ENCODE data around the gene TCTN3. TPM values are rescaled to one million over a fixed set of nuclear protein-coding genes. Genes with fewer than 3 reads are reported as not detected.

The TCTN3 gene, protein sequence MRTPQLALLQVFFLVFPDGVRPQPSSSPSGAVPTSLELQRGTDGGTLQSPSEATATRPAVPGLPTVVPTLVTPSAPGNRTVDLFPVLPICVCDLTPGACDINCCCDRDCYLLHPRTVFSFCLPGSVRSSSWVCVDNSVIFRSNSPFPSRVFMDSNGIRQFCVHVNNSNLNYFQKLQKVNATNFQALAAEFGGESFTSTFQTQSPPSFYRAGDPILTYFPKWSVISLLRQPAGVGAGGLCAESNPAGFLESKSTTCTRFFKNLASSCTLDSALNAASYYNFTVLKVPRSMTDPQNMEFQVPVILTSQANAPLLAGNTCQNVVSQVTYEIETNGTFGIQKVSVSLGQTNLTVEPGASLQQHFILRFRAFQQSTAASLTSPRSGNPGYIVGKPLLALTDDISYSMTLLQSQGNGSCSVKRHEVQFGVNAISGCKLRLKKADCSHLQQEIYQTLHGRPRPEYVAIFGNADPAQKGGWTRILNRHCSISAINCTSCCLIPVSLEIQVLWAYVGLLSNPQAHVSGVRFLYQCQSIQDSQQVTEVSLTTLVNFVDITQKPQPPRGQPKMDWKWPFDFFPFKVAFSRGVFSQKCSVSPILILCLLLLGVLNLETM
- total RNA-seq = 34.4 and 44.2 TPM in 2 replicates

DNA sequence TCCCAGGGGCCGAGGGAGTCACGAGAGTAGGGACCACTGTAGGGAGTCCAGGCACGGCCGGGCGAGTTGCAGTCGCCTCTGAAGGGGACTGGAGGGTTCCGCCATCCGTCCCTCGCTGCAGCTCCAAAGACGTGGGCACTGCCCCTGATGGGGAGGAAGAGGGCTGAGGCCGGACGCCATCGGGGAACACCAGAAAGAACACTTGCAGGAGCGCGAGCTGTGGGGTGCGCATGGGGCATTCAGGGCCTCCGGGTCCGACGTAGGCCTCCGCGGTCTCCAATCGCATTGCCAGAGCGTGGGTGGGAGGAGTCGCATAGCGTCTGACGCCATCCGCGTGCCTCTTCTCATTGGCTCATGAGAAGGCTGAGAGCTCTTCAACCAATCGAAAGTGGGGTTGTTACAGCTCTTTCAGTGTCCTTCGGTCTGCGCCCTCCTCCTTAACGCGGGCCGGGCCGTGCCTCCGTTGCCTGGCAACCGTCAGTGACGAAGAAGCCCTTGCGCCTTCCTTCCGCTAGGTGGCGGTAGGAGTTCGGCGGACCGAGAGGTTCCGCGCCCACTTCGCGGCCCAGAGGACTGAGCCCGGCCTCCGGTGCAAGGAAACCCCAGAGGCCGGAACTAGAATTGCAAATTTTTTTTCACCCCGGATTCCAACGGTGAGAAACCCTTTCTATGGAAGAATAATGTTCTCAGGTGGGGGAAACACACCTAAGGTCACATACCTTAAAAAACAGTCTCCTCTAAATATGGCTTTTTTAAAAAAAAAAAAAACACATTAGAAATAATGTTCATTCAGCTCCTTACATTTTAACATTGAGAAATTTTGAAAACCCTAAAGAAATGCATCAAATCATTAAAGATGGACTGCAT, at the start of gene TCTN3:
TCTN3 (minus strand) TSS at position 260 of the 867 bp plus-strand sequence; CDS start at position 232, 28 bp downstream.
- no peaks in the 10 kb centered on the region for H4K20me1 ChIP-seq (ENCODE audit: insufficient read depth, low read length)
- DNase-seq (ENCODE audit: insufficient read length, low spot score, missing footprints) = peak; percentile 96
- peak within 1 kb of the TSS; percentile 96 for H2AFZ ChIP-seq (ENCODE audit: low read length)
- peak within 1 kb of the TSS; percentile 89 for H3K4me2 ChIP-seq (ENCODE audit: insufficient read depth, low read length)
- peak within 1 kb of the TSS; percentile 86 for H3K27ac ChIP-seq (ENCODE audit: low read depth, low read length)
- TF ChIP-seq, protein P1, sequence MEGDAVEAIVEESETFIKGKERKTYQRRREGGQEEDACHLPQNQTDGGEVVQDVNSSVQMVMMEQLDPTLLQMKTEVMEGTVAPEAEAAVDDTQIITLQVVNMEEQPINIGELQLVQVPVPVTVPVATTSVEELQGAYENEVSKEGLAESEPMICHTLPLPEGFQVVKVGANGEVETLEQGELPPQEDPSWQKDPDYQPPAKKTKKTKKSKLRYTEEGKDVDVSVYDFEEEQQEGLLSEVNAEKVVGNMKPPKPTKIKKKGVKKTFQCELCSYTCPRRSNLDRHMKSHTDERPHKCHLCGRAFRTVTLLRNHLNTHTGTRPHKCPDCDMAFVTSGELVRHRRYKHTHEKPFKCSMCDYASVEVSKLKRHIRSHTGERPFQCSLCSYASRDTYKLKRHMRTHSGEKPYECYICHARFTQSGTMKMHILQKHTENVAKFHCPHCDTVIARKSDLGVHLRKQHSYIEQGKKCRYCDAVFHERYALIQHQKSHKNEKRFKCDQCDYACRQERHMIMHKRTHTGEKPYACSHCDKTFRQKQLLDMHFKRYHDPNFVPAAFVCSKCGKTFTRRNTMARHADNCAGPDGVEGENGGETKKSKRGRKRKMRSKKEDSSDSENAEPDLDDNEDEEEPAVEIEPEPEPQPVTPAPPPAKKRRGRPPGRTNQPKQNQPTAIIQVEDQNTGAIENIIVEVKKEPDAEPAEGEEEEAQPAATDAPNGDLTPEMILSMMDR (IDR thresholded peaks at IDR 0.05; ENCODE audit: extremely low read depth, low read depth, low read length) = peak; percentile 99
- peaks cover 12% of the 10 kb centered on the region for H3K4me1 ChIP-seq (ENCODE audit: insufficient read depth, low read length)
- H3K27me3 ChIP-seq (ENCODE audit: insufficient read depth, low read length) = no peaks in the 10 kb centered on the region
- H3K79me2 ChIP-seq (ENCODE audit: insufficient read depth, low read length) = peaks cover 38% of the 10 kb centered on the region
- peaks cover 12% of the 10 kb centered on the region for H3K36me3 ChIP-seq (ENCODE audit: insufficient read depth, low read length)
- H3K4me3 ChIP-seq (ENCODE audit: insufficient read depth, low read length) = peak within 1 kb of the TSS; percentile 88
- H3K9me3 ChIP-seq (ENCODE audit: low read depth, low read length) = no peaks in the 10 kb centered on the region

DNA sequence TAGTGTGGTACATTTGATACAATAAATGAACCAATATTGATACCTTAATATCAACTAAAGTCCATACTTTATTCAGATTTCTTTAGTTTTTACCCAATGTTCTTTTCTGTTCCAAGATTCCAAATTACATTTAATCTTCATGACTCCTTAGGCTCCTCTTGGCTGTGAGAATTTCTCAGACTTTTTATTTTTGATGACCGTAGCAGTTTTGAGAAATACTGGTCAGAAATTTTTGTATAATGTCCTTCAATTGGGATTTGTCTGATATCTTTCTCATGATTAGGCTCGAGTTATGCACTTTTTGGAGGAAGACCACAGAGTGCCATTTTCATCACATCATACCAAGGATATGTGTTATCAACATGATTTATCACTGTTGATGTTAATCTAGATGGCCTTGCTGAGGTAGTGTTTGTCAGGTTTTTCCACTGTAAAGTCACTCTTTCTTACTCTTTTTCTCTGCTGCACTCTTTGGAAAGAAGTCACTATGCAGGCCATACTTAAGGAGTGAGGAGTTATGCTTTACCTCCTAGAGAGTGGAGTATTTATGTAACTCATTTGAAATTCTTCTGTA, 49.3 kb upstream of the TCTN3 start:
- H3K36me3 ChIP-seq (ENCODE audit: insufficient read depth, low read length) = no peaks in the 10 kb centered on the region
- no peaks in the 10 kb centered on the region for H3K9me3 ChIP-seq (ENCODE audit: low read depth, low read length)
- no peak for DNase-seq (ENCODE audit: insufficient read length, low spot score, missing footprints)
- no peaks in the 10 kb centered on the region for H3K27me3 ChIP-seq (ENCODE audit: insufficient read depth, low read length)
- peaks cover 8% of the 10 kb centered on the region for H3K4me1 ChIP-seq (ENCODE audit: insufficient read depth, low read length)
- no peak overlapping the region for H3K27ac ChIP-seq (ENCODE audit: low read depth, low read length)
- no peaks in the 10 kb centered on the region for H3K79me2 ChIP-seq (ENCODE audit: insufficient read depth, low read length)
- no peak overlapping the region for H3K4me2 ChIP-seq (ENCODE audit: insufficient read depth, low read length)
- no peak overlapping the region for H3K4me3 ChIP-seq (ENCODE audit: insufficient read depth, low read length)
- no peak overlapping the region for H2AFZ ChIP-seq (ENCODE audit: low read length)
- no peaks in the 10 kb centered on the region for H4K20me1 ChIP-seq (ENCODE audit: insufficient read depth, low read length)
- TF ChIP-seq, protein P1 (IDR thresholded peaks at IDR 0.05; ENCODE audit: extremely low read depth, low read depth, low read length) = no peak

DNA sequence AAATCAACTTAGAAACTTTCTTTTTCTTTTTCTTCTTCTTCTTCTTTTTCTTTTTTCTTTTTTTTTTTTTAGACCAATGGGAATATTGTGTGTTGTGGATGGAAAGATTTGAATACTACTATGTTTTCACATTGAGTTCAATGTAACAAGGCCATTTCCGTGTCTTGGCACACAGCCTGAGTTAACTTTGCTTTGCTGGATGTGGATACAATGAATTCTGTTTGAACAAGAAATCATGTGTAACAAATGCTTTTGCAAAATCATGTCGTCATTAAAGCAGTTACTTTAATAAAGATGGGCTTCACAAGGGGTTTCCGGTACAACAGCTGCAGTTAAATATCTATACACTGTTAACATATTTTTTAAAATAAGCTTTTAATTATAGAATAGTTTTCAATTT, 48.8 kb upstream of the TCTN3 start:
- no peak overlapping the region for H3K4me2 ChIP-seq (ENCODE audit: insufficient read depth, low read length)
- peaks cover 8% of the 10 kb centered on the region for H3K4me1 ChIP-seq (ENCODE audit: insufficient read depth, low read length)
- H3K27ac ChIP-seq (ENCODE audit: low read depth, low read length) = no peak overlapping the region
- no peaks in the 10 kb centered on the region for H3K36me3 ChIP-seq (ENCODE audit: insufficient read depth, low read length)
- H2AFZ ChIP-seq (ENCODE audit: low read length) = no peak overlapping the region
- H4K20me1 ChIP-seq (ENCODE audit: insufficient read depth, low read length) = no peaks in the 10 kb centered on the region
- H3K27me3 ChIP-seq (ENCODE audit: insufficient read depth, low read length) = no peaks in the 10 kb centered on the region
- H3K79me2 ChIP-seq (ENCODE audit: insufficient read depth, low read length) = no peaks in the 10 kb centered on the region
- H3K4me3 ChIP-seq (ENCODE audit: insufficient read depth, low read length) = no peak overlapping the region
- DNase-seq (ENCODE audit: insufficient read length, low spot score, missing footprints) = no peak
- TF ChIP-seq, protein P1 (IDR thresholded peaks at IDR 0.05; ENCODE audit: extremely low read depth, low read depth, low read length) = no peak
- no peaks in the 10 kb centered on the region for H3K9me3 ChIP-seq (ENCODE audit: low read depth, low read length)
